ENCODE measurements around the gene KLC3. TPM values are rescaled to one million over a fixed set of nuclear protein-coding genes. Genes with fewer than 3 reads are reported as not detected.
"Not testable (repeated sequence)": the region's sequence is repeated elsewhere in the genome, so short reads cannot be mapped to it uniquely, and the experiment has no call there.

Gene KLC3
- total and polyA plus RNA-seq, 2 donors (not counting 1 experiment from before 2014, with no cell fraction given): not detected

DNA sequence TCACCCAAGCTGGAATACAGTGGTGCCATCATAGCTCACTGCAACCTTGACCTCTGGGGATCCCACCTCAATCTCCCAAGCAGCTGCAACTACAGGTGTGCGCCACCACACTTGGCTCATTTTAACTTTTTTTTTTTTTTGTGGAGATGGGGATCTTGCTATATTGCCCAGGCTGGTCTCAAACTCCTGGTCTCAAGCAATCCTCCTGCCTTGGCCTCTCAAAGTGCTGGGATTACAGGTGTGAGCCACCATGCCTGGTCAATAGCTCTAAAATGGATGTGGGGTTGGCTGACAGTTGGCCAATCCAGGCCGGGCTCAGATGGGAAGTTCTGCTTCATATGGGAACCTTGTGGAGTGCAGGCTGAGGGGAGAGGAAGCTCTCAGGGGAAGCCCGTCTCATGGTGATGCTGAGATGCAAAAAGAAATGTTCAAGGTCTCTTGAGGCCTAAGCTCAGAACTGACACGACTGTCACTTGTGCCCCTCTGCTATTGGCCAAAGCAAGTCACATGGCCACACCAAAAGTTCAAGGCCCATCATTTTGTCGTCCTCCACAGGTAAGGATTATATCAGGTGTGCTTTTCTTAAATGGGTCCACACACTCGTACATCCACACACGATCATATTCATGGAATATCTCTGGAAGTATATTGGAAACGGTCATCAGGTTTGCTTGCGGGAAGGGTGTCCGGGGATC is 6.8 kb upstream of the KLC3 start:
- H3K27me3 Mint-ChIP-seq: peaks cover 16% of the 10 kb centered on the region
- intact Hi-C loops (cut with micrococcal nuclease): loop anchor here (10.0 kb wide), 1 partner anchor 549 kb away; no protein-coding TSS in a partner anchor
- ATAC-seq (ENCODE audit: low read depth) (no peak), DNase-seq (no peak)
- Histone ChIP-seq H3K4me3 (ENCODE audit: control extremely low read depth in 1 of 5, extremely low read depth in 1 of 5, insufficient read depth in 1 of 5, low read depth in 2 of 5, low read length in 4 of 5) (no peak overlapping the region), H3K9me3 (ENCODE audit: control extremely low read depth in 1 of 3, control insufficient read depth in 2 of 3, insufficient read depth in 1 of 3, low read length in 2 of 3) (peaks cover 0 to 3% (median 0%) of the 10 kb centered on the region in 3 donors), H3K9ac (ENCODE audit: low read length) (no peak overlapping the region), H3K4me1 (ENCODE audit: control insufficient read depth in 2 of 2, insufficient read depth in 2 of 2, low read length in 2 of 2) (peaks cover 4% of the 10 kb centered on the region in 2 donors), H3K27me3 (replicated peaks in 1 of 4; ENCODE audit: control extremely low read depth in 1 of 4, control insufficient read depth in 3 of 4, insufficient read depth in 4 of 4, low read length in 3 of 4) (peaks cover 0 to 4% (median 0%) of the 10 kb centered on the region in 4 experiments), H4K20me1 (ENCODE audit: control insufficient read depth, insufficient read depth, low read length, poor library complexity, severe bottlenecking) (no peaks in the 10 kb centered on the region), H3K27ac (ENCODE audit: low read length in 2 of 2) (no peak overlapping the region), H3K4me2 (replicated peaks; ENCODE audit: low read depth, low read length, poor library complexity, severe bottlenecking) (no peak overlapping the region), H2AFZ (ENCODE audit: insufficient read depth, low read depth, low read length, poor library complexity, severe bottlenecking) (no peak overlapping the region), H3K79me2 (ENCODE audit: control insufficient read depth, insufficient read depth, low read length) (no peaks in the 10 kb centered on the region), H3K36me3 (replicated peaks in 1 of 2; ENCODE audit: control extremely low read depth in 1 of 2, control insufficient read depth in 1 of 2, extremely low read depth in 1 of 2, insufficient read depth in 2 of 2, low read length in 1 of 2) (no peaks in the 10 kb centered on the region)
- ChIA-PET POLR2A (no interaction called here), CTCF (no interaction called here)
- peaks cover 3% of the 10 kb centered on the region for H3K4me1 Mint-ChIP-seq
- peak overlapping the region; percentile 22 for H3K27ac Mint-ChIP-seq
- no peak overlapping the region for H3K4me3 Mint-ChIP-seq
- no peak for TF ChIP-seq EZH2 (IDR thresholded peaks at IDR 0.05; ENCODE audit: borderline replicate concordance, insufficient read depth, low read depth, low read length, poor library complexity, severe bottlenecking)
- 66% methylated on average over 3 of the region's 10 CpGs for WGBS (ENCODE audit: insufficient coverage)
- no peaks in the 10 kb centered on the region for H3K9me3 Mint-ChIP-seq (ENCODE audit: insufficient read depth)

DNA sequence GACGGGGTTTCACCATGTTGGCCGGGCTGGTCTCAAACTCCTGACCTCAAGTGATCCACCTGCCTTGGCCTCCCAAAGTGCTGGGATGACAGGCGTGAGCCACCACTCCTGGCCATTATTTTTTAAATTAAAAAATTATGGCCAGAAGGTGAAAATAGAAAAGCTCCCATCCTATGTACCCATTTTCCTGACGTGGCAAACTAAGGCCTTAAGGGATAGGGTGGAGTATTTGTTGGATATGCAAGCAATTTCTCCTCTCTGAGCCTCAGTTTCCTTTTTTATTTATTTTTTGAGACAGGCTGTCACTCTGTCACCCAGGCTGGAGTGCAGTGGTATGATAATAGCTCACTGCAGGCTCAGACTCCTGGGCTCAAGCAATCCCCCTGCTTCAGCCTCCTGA is 5.7 kb upstream of the KLC3 start:
- intact Hi-C loops (cut with micrococcal nuclease): loop anchor here (10.0 kb wide), 1 partner anchor 550 kb away; no protein-coding TSS in a partner anchor
- H3K4me3 ChIP-seq (ENCODE audit: control extremely low read depth in 1 of 5, extremely low read depth in 1 of 5, insufficient read depth in 1 of 5, low read depth in 2 of 5, low read length in 4 of 5); H3K4me1 ChIP-seq (ENCODE audit: control insufficient read depth in 2 of 2, insufficient read depth in 2 of 2, low read length in 2 of 2); H3K9me3 ChIP-seq (ENCODE audit: control extremely low read depth in 1 of 3, control insufficient read depth in 2 of 3, insufficient read depth in 1 of 3, low read length in 2 of 3); CTCF ChIA-PET; ATAC-seq (ENCODE audit: low read depth); H3K4me1 Mint-ChIP-seq; DNase-seq; H3K27ac Mint-ChIP-seq; H3K4me2 ChIP-seq (replicated peaks; ENCODE audit: low read depth, low read length, poor library complexity, severe bottlenecking); H3K79me2 ChIP-seq (ENCODE audit: control insufficient read depth, insufficient read depth, low read length); H3K9ac ChIP-seq (ENCODE audit: low read length); H3K27ac ChIP-seq (ENCODE audit: low read length in 2 of 2); H4K20me1 ChIP-seq (ENCODE audit: control insufficient read depth, insufficient read depth, low read length, poor library complexity, severe bottlenecking); H3K9me3 Mint-ChIP-seq (ENCODE audit: insufficient read depth); H2AFZ ChIP-seq (ENCODE audit: insufficient read depth, low read depth, low read length, poor library complexity, severe bottlenecking); H3K36me3 ChIP-seq (replicated peaks in 1 of 2; ENCODE audit: control extremely low read depth in 1 of 2, control insufficient read depth in 1 of 2, extremely low read depth in 1 of 2, insufficient read depth in 2 of 2, low read length in 1 of 2); H3K4me3 Mint-ChIP-seq: not testable (repeated sequence)
- no CpG with 5 or more reads among the region's 4 CpGs for WGBS (ENCODE audit: insufficient coverage)
- peaks cover 0 to 12% (median 0%) of the 10 kb centered on the region in 4 experiments for H3K27me3 ChIP-seq (replicated peaks in 1 of 4; ENCODE audit: control extremely low read depth in 1 of 4, control insufficient read depth in 3 of 4, insufficient read depth in 4 of 4, low read length in 3 of 4)
- peaks cover 22% of the 10 kb centered on the region for H3K27me3 Mint-ChIP-seq
- POLR2A ChIA-PET: interaction anchor here (0.6 kb wide), 1 partner anchor 8 kb away, joined by 3 read pairs; no protein-coding TSS in a partner anchor

All from B cell (primary cell).